ENCODE measurements around the gene KRTAP12-3. TPM values are rescaled to one million over a fixed set of nuclear protein-coding genes. Genes with fewer than 3 reads are reported as not detected.

Gene KRTAP12-3
- total and polyA plus RNA-seq, 9 of the 15 experiments (the other 6 are each of a cell fraction or from before 2014, with no cell fraction given), result not detected

- H3K4me3 ChIP-seq, result no peak overlapping the region
- no peaks in the 10 kb centered on the region for H3K9me3 ChIP-seq (replicated peaks; ENCODE audit: control insufficient read depth, insufficient read depth, low read depth, low read length)
- H3K36me3 ChIP-seq (ENCODE audit: control insufficient read depth, insufficient read depth, low read length), result no peaks in the 10 kb centered on the region
- no peak overlapping the region for H2AFZ ChIP-seq (ENCODE audit: low read depth, low read length)
- intact Hi-C loops (cut with micrococcal nuclease), result no loop called here
- H3K27me3 ChIP-seq (ENCODE audit: control insufficient read depth in 2 of 2, insufficient read depth in 2 of 2, low read length in 2 of 2), result peaks cover 41 to 75% of the 10 kb centered on the region in 2 experiments; a peak in 4 of 5 replicates
- no peak overlapping the region for H3K4me2 ChIP-seq (ENCODE audit: insufficient read depth, low read length)
- no peak for DNase-seq (ENCODE audit: extremely low read depth in 1 of 4, low spot score in 3 of 4)
- H3K9ac ChIP-seq (ENCODE audit: insufficient read depth in 1 of 2, low read depth in 2 of 2, low read length in 2 of 2), result no peak overlapping the region
- BruUV-seq (replicated peaks), result no TSS peak
- ATAC-seq, result no peak
- in situ Hi-C loops (cut with MboI), result no loop called here
- H3K9me1 ChIP-seq (ENCODE audit: control insufficient read depth, insufficient read depth, low read length), result no peaks in the 10 kb centered on the region
- H3K79me2 ChIP-seq (ENCODE audit: control insufficient read depth, insufficient read depth, low read length), result no peaks in the 10 kb centered on the region
- CTCF ChIA-PET (ENCODE audit: low intra/inter-chr PET ratio), result no interaction called here
- POLR2A ChIA-PET, result no interaction called here
- WGBS (ENCODE audit: insufficient coverage, low coverage, missing lambda C conversion rate), result 30% methylated on average over 36 of the region's 46 CpGs
- H4K20me1 ChIP-seq (replicated peaks; ENCODE audit: control insufficient read depth, insufficient read depth, low read length), result 0 out of 2 replicates have a peak, but pooled peaks cover 5% of the 10 kb centered on the region
- H3K4me1 ChIP-seq (replicated peaks in 1 of 2; ENCODE audit: control insufficient read depth in 2 of 2, insufficient read depth in 2 of 2, low read length in 2 of 2), result peaks cover 0 to 21% of the 10 kb centered on the region in 2 experiments; a peak in 1 of 5 replicates
- H3K27ac ChIP-seq (ENCODE audit: extremely low read depth, low read depth, low read length), result no peak overlapping the region
- no peak for FAIRE-seq
- TF ChIP-seq FUS (optimal IDR thresholded peaks at IDR 0.05; ENCODE audit: low read depth, low read length), result no peak
- no peak for TF ChIP-seq SMAD2 (IDR thresholded peaks at IDR 0.05; ENCODE audit: low read depth, low read length)
- TF ChIP-seq HNRNPH1 (optimal IDR thresholded peaks at IDR 0.05; ENCODE audit: low read depth, low read length), result no peak
- no peak for TF ChIP-seq HDAC6 (IDR thresholded peaks at IDR 0.05; ENCODE audit: low read depth, low read length)
- TF ChIP-seq PRDM10 (IDR thresholded peaks at IDR 0.05; ENCODE audit: partially characterized antibody), result no peak
- TF ChIP-seq ZNF23 (CRISPR knock-in tag; IDR thresholded peaks at IDR 0.05), result no peak
- TF ChIP-seq HDAC2 (IDR thresholded peaks at IDR 0.05), result no peak
- TF ChIP-seq PBX2 (CRISPR knock-in tag; IDR thresholded peaks at IDR 0.05; ENCODE audit: low read depth), result no peak
- TF ChIP-seq PBX2 (tag; conservative IDR thresholded peaks at IDR 0.05; ENCODE audit: low read depth), result no peak
Observed at GRCh38 chr21:44706706-44707581, 49.2 kb downstream of the KRTAP12-3 start.
